GM21367 (cell line): ENCODE results near the gene PFKFB2.
A peak's percentile ranks its signal among the peaks of the same experiment; 100 is the strongest.

ENCODE experiments used
- ATAC-seq: cut with Tn5 transposase; IDR thresholded peaks from one replicate; pipeline ENCODE4 v1.9.1; 2021; ENCODE audit not compliant: unreplicated experiment

Gene PFKFB2

DNA sequence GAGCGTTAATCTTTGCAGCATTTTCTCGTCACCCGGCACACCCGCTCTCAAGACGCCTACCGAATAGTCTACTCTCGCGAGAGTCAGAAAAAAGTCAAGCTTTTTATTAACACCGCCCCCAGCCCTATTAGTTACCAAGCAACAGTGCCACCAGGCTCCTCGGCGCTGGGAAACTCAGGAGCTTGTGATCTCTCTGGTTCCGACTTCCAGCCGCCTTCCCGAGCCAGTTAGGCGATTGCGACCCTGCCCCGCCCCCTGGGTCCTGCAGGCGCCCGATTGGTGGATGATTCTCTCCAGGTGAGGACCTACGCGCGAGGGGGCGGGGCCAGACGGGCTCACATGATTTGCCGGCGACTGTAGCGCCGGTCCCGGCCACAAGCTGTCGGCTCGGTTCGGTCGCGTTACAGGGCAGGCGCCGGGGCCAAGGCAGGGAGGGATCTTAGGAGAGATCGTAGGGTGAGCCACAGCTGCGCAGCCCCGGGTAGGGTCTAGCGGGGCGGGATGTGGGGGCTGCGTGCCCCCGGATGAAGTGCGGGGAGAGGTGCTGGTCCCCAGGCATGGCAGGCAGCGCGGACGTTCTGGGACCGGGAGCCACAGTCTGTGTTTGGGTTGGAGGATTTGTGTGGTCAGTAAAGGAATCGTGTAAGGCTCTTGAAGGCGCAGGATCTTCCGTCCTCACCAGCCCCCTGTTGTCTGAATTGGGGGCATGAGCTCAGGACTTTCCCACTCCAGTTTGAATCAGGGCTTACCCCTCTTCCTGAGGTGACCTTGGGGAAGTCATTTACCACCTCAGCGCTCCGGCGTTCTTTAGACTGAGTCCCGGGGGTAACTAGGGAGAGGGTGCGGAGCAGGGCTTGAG is at the start of gene PFKFB2:
Gene PFKFB2, plus strand, starts transcription at position 365 of the 859 bp plus-strand sequence. CDS start 1,443 bp downstream, outside the sequence.
- ATAC-seq = peak; percentile 60

DNA sequence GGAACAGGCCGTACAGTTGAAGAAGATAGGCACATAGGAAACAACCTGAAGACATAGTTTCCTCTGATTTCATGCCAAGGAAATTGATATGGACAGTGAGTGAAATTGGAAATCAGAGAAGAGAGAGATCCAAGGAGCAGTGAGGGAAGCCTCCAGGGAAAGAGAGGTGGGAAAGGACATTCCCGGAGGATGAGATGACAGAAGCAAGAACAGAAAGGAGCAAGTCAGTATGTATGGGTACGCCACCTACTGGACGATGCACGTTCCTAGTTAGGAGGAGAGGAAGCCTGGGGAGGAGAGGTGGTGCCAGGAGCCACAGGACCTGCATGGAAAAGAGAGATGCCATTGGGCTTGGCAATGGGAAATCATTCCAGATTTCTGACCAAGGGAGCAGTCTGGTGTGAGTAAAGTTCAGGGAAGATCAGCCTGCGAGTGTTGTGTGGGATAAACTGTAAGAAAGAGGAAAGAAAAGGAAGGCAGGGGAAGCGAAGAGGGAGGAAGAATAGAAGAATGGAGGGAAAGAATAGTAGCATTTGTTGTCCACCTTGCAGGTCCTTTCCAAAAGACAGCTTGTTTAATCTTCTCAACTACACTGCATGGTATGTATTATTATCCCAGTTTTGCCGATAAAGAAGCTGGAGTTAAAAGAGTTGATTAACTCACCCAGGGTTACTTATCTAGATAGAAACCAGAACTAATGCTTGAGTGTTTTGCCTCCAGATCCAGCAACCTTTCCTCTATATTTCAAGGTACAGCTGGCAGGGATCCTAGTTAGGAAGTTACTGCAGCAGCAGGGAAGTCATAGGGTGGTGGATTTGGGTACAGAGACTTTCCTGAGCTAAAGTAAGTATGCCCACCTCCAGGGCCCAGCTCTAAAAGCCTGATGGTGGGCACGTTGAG is 47.9 kb upstream of the PFKFB2 start:
- ATAC-seq = no peak

DNA sequence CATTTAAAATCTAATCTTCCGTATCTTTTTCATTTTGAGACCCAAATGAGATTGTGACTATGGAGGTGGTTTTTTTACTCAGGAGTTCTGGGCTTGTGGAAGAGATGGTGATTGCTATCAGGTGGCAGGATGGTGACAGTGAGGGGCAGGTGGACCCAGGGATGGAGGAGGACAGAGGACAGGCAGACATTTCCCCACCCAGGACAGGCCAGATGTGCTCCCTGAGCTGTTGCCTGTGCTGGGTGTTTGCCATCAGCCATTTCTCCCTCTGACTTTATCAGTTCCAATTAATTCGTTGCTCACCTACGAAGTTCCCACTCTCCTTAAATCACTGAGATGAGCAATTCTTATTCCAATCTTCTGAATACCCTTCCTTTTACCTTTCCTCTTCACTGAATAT is 47.0 kb upstream of the PFKFB2 start:
- no peak for ATAC-seq

DNA sequence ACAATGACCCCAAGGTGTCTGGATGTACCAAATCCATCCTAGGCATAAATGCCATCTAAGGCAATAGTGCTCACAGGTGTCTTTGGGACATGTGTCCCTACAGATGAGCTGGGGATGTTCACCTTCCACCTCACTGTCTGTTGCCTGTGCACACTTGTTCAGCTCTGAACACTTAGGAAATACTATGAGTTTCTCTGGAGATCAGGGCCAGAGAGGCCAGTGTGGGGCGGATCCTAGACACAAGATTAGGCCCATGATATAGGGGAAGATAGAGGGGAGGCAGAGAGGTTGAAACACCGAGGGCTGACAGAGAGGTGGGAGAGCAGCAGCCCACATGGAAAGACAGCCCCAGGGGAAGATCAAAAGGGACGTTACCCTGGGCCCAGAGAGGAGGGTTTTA is 46.2 kb upstream of the PFKFB2 start:
- ATAC-seq = no peak

DNA sequence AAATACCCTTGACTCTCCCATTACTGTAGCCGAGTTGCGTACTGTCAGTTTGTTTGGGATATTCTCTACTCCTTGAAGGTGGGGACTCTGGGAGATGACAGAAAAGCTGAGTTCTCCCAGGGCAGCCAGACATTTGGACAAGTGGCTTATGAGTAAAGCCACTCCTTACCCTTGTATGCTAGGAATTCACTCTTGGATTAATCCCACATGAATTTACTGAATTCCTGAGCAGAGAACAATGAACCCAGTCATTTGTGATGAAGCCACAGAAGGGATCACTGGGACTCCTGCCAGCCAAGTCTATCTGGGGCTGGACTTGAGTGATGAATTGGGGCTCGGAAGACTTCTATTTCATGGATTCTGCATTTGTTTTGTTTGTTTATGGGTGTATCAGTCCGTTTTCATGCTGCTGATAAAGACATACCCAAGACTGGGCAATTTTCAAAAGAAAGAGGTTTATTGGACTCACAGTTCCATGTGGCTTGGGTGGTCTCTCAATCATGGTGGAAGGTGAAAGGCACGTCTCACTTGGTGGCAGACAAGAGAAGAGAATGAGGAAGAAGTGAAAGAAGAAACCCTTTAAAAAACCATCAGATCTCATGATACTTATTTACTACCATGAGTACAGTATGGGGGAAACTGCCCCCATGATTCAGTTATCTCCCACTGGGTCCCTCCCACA is 45.6 kb upstream of the PFKFB2 start:
- no peak for ATAC-seq

DNA sequence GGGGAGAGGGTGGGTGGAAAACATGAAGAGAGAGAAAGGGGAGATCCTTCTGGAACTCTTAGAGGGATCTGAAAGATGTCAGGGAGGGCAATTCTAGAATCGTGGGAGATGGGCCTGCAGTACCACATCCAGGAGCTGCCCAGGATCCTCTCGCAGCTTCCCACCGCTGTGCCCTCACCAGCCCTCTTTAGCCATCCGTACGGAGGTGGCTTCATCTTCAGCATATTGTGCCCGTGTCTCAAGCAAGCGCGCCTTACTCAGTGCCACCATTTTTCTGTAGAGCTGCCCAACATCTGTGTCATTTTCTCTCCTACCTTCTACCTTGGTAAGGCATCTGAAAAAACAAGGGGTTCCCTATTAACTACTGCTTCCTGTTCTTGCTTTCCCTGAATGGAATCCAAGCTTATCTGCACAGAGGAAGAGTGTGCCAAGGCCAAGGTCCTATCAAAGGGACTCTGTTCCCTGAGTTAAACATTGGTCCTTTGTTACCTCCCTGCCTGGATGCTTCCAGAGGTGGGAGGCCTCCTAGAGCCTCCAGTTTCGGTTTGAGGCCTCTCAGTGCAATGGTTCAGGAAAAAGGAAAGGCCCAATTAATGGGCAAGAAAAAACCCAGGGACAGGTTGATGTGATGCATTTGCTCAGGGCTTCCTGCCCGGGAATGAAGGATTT is 43.8 kb upstream of the PFKFB2 start:
- no peak for ATAC-seq

DNA sequence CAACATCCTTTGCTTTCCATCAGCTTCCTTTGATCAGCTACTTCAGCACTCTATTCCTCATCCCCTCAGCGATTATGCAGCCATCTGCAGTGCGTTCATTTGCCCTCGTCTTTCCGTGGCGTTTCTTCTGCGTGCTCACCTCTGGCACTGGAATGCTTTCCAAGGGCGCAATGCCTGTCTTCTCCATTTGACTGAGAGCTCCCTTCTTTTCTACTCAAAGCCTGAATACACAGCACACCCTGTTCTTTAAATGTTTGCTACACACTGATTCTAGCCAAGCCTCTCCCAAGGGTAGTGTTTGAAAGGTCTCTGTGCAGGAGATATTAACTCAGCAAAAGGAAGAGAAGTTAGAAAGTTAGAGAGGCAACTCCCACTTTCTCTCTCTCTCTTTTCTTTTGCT is 43.1 kb upstream of the PFKFB2 start:
- no peak for ATAC-seq

DNA sequence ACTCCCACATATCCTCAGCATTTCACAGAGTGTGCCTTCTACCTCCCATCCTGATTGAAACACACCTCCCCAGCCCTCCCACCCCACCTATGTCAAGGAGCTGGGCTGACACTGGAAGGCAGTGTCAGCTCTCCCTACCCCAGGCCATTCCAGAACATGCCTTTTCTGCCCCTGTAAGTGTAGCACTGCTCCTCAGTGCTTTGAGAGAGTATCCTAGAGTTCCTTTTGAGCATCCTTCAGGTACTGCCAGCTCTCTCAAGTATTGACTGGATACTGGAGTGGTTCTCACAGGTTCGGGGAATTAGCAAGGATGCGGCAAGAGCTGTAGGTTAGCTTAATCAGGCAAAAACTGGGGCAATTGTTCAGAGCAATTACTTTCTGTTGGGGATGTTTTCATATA is 42.3 kb upstream of the PFKFB2 start:
- no peak for ATAC-seq

DNA sequence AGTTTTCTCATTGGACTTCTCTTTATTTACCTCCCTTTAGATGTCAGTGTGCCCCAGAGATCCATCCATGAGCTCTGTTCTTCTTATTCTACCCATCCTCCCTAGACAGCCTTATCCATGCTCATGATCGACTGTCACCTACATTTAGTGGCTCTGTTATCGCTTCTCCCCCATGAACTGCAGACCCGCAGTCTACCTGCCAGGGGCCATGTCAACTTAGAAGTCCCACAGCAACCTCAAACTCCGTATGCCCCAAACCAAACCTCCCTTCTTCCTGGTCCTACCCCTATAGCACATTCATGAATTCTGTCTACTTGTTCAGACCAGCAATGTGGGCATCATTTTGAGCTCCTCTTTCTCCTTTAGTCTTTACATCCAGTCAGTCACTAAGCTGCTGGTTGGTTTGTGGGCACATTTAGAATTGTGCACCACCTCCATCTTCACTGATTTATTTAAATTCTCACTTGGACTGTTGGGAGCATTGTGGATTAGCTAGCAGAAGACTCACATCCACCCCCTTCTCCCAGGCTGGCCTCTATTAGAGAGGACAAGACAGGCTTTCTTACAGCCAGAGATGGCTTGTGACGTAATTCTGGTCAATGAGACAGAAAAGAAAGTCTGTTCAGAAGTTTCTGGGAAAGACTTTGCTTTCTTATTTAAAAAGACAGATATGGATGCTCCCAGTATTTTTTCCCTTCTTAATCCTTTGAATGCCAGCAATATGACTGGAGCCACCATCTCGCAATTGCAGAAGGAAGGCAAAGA is 39.6 kb upstream of the PFKFB2 start:
- ATAC-seq = no peak

DNA sequence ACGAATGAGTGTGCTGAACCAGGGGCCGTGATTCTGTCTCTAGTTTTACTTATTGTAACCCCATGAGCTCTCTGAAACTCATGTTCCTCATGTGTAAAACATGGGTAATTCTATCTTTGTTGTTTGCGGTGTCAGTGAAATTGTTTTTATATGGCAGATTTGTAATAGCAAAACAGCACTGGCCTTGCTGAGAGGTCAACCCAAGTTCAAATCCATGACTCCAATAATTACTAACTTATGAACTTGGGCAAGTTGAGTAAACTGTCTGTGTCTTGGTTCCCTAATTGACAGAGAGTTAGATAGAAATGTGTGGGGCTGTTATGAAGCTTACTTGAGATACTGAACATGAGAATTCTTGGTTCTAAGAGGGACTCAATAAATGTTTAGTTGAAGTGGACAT is 38.3 kb upstream of the PFKFB2 start:
- no peak for ATAC-seq

DNA sequence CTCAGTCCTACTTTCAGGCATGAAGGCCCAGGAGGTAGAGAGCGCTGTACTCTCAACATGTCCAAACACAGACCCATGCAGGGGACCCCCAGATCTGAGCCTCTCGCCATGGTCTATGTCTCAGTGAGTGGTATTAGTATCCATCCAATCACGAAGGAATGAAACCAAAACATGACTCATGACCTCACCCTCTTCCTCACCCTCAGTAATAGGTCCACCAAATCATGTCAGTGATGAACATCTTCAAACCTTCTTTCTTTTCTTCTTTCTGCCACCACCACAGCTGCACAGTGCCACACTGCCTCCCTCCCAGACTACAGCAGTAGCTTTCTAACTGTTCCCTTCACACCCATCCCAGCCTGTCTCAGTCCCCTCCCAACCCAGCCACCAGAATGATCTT is 37.3 kb upstream of the PFKFB2 start:
- no peak for ATAC-seq

DNA sequence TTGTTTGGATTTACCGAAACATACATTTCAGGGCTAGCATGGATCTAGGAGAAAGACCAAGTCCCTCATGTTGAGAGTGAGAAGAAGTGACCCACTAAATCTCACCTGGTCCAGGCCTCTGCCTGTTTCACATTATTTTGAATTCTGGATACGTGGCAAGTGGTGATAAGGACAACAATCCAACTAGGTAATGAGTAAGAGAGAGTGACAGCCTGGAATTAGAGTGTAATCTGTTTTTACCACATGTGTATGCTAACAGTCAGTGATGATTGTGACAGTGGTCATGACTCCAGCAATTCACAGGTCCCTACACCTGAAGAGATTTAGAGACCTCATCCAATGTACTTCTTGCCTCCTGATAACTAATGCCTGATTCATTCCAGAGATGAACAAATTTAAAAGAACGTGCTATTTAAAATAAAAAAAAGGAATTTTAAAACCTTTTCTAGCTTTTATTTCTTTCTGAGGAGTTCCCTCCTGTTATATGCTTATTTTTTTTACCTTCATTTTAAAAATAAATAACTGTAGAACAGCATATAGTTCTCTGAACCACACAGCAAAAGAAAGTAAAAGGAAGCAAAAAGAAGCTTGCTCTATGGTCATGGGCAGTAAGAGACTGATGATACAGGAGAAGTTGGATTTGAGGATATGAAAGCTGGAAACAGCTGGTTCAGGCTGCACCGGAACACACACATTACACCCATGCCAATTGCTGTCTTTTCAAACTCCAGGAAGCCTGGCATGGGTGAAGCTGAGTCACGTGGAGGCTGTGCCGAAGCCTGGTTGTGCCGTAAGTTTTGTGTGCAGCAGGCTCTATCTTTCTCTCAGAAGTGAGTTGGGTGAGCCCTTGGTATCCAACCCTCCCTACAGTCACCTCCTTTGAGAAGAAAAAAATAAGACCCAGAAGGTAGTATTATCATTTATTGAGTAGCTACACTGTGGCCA is 35.2 kb upstream of the PFKFB2 start:
- no peak for ATAC-seq

DNA sequence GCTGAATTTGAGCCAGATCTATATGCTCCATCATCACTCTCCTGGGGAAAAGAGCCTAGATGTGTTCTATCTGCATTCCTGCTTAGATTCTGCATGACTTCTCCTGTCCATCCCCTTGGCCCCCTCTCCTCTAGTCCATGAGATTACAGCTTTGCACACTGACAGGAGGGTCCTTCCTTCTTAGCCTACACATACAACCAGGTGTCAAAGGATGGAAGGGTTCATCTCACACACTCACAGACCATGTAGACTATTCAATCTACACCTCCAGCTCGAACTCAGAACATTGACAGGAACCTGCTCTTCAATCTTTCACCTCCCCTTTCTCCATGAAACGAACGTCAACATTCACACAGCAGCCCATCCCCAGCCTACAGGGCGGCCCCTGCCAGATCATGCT is 34.4 kb upstream of the PFKFB2 start:
- no peak for ATAC-seq

DNA sequence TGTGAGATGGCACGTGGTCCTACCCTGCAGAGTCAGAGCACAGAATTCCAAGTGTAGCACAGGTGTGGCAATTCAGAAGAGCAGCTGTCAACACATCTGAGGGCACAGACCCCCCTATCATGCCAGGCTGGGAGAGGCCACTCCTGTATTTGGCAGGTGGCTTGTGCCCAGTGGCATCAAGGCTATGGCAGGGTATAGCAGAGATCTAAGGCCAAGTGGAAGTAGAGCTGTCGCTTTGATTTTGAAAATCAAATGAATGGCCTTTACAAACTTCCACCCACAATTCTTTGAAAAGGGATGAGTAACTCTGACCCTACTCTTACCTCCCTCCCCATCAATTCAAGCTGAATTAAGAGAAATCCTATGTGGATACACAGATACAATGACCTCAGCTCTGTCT is 33.9 kb upstream of the PFKFB2 start:
- no peak for ATAC-seq

DNA sequence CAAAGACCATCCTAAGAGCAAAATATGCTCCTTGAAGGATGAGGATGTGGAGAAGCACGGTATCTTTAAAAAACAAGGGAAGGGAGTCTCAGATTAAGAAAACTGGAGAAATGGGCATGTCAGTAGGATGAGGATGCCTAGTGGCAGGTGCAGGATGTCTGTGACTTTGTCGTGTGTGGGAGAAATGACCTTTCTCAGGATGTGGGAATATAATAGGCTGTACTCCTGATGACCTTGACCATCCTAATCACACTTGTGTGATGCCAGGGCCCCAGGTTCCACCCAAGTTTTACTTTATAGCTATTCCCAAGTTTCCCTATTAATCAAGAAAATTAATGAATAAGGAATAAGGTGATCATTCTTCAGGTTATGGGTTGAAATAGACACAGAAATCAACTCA is 33.4 kb upstream of the PFKFB2 start:
- ATAC-seq = no peak

DNA sequence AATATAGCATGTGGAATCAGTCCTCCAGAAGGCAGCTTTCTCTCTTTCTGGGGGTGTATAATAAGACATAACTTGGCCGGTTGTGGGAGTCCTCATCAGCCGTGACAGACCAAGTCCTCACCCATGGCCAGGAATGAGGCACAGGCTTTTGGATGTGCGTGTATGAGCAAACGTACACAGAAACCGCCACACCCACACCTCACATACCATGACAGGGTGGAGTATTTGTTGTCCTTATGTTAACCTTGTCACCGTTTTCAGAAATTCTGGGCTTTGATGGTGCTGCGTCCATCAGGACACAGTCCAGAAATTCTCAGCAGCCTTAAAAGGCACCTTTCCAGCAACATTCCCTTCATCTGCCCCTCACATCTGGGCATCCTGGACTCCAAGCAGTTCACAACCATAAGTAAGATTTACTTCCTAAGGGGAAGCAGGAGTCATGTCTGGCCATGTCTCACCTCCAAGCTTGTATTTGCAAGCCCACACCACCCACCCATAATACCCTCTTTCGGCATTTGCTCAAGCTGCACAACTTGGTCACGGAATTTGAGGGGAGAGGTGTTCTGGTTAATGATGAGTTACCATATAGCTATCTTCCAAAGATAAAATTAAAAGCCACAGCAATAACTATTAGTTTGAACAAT is 32.9 kb upstream of the PFKFB2 start:
- ATAC-seq = no peak

DNA sequence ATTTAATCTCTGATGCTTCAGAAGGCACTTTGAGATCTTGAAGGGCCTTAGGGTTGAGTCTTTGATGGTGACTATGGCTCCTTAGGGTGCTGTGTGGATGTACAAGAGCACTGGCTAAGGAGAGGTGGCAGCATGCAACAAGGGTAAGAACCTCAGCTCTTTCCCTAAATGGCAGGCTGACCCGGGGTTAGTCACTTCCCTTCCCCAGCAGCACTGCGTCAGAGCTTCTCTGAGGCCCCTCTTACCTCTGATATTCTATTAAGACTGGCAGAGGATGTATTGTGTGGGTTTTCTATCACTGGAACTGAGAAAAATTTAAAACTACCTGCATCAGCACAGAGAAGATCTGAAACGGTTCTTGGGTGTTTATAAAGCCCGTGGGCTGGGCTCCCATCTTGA is 32.4 kb upstream of the PFKFB2 start:
- ATAC-seq = no peak

DNA sequence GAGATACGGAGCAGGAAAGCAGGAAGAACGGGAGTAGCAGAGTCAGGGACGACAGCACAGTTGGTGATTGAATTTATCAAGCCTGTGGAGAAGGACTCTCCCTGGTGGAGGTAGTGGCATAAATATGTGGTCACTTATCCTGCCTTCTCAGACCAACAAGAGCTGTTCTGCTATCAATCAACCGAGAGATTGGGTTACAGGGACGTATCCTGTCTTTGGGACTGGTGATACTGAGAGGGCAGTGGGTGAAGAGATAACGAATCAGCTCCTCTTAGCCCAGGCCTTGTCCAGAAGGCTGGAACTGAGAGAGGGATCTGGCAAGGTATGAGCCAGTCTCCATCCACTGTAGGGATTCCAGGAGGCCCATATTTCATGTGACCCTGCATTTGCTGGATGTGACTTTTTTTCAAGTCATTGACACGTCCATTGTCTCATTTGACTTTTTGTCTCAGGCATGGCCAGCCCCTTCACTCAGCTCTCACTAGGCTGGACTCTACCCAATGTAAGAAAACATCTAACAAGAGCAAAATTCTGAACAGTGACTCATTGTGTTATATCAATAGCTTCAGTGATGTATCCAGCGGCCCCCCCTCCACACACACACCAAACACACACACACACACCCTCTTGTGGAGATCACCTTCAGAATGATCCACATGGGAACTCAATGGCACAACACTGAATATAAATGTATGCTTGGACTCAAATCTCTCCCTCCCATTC is 31.8 kb upstream of the PFKFB2 start:
- no peak for ATAC-seq
